ENCODE data around the gene PCDH9.

The PCDH9 gene

DNA sequence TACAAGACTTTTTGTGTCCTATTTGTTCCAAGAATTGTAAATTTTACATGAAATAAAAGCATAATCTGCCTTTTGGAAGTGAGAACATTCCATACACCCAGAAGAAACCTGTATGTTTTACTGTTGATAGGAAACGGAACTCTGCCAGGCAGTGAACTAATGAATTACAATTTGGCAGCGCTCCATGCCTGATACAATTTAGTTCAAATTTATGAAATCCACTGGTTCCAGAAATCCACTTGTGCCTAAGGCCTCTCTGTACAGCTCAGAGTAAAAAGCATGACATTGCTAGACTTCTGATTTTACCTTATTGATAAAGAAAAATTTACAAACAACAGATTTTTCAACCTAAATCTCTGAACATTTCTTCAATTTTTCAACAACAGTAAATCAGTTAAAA is 78.1 kb downstream of the PCDH9 start:
- DNase-seq, result no peak

DNA sequence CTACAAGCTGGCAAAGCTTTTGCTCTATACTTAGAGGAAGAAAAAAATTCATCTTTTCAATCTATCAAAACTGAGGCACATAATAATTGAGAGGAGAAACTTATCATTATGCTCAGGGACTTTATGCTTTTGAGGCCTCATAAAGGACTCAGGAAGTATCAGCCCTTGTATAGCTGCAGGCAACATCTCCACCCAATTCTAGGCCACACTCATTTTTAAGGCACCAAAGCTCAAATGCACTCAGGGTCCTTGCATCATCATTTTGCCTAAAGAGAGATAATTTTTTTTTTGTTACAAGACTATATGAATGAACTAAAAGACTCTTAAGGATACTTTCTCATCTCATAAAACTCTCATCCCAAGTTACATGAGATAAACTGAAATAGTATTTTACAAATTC is 78.5 kb downstream of the PCDH9 start:
- no peak for DNase-seq

DNA sequence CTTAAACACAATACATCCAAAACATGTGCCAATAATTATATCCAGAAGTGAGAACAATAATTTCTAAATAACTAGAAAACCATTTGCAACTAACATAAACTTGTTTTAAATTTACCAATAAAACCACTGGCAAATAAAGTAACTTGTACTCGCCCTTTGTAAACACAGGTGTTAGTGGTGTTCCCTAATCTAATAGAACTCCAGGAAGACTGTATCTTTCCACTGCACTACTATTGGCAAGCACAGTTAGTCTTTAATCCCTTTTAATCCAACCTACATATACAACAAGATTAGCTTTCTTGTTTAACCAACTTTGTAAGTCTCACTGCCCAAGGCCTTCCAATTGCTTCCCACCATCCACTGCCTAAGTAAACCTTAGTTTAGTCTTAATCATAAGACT is 79.5 kb downstream of the PCDH9 start:
- no peak for DNase-seq

DNA sequence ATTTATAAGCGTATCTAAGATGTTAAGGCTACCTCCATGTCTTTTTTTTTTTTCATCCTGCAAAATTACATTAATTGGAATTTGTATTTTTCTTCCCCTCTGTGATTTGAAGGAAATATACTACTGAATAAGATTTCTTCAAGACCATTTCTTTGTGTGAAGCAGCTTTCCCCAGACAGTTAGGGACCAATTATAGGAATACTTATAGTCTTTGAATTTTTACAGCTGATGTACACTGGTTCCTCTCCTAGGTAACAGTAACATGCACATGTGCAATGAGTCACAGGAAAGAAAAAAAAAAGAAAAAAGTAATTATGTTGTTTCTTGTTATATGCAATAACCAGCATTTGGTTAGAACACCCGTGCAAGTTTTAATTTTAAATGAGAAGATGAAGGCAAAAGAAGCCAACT is 82.0 kb downstream of the PCDH9 start:
- DNase-seq, result no peak

DNA sequence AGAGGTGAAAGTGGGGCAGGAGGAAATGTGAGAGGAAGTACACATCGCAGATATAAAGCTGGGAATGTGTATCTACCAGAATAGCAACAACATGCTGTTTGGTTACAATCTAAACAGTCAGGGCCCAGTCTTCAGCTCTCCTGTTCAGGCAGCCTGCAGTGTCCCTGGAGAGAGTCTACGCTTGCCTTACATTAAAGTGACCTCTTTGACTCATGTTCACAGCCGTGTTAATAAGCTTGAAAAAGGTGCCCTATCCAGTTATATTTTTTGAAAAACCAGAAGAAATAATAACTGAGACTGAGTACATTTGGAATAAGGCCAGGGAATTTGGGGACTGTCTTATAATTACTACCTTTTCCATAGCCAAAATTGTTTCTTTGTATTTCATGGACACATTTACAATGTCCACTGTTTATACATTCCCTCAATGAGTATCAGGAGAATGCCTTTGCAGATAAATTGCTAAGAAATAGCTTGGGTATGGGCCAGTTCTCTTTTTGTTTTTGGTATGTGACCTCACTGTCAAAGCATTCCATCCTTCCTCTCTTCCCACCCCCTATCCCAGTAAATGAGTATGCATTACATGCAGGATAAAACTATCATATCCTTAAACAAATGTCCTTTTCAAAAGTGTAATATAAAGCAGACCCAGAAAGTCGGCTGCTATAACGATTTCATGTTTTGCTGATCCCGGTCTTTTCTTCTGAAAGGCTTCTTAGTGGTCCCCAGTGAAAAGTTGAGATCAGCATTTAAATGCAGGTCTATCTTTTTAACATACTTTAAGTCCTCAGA is 82.6 kb downstream of the PCDH9 start:
- DNase-seq, result no peak

DNA sequence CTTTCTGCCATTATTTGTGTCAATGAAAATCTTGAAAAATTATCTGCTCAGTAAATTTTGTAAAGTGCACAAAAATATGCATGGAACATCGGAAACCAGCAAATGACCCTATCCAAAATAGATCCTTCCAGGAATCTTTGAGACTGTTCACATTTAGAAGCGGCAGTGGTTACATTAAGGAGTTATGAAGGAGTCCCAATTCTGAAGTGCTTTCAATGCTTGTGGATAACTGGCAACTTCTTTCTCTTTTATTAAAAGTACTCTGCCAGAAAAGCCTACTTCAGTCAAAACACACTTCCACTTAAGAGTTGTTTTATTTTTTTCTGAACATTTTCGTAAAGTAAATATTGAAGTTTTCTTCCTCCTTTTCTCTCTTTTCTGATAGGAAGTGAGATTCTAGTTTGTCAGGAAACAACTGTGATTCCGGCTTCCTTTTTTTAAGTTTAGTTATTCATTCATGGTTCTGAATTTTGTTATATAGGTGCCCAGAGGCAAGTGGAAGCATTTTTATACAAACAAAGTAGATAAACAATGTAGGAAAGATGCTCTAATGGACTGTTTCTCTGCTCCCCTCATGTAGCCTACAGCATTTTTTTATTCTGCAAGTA is 83.5 kb downstream of the PCDH9 start:
- no peak for DNase-seq

DNA sequence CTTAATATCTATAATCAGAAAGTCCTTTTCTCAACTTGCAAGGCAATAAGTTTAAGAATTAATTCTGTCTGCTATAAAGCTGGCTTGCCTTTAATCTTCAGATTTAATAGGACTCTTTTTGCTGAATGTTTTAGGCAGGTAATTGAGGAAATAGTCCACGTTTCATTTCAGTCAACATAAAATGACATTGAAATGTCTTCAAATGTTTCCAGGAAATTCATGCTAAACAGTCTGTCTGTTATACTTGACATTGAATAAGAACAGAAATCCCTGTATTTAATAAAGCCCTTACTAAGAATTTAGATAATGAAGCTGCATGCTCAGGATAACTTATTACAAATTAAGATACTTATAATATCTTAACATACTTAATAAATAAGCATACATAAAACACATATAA is 84.2 kb downstream of the PCDH9 start:
- DNase-seq, result no peak

DNA sequence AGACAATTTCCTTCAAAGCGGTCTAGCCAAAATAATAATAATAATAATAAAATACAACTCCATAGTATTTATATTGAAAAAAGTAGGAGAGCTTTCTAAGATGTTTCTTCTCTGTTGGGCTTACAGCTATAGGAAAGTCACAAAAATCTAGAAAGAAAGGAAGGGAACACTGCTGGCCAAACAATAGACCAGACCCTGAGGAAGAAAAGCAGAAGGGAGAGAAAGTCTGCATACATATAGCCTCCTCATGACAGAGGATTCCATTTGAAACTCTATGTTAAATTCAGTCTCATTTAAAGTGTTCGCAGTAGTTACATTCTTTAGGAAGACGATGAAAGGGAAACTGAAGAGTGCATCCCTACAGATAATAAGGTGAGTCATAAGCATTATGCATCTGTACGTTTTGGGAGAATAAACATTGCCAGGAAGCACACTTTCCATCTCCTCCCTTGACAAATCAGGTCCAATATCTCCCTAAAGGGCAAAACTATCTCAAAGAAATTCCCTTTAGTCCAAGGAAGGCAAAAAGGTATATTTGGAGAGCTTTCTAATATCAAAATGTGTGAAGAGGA is 86.5 kb downstream of the PCDH9 start:
- no peak for DNase-seq

DNA sequence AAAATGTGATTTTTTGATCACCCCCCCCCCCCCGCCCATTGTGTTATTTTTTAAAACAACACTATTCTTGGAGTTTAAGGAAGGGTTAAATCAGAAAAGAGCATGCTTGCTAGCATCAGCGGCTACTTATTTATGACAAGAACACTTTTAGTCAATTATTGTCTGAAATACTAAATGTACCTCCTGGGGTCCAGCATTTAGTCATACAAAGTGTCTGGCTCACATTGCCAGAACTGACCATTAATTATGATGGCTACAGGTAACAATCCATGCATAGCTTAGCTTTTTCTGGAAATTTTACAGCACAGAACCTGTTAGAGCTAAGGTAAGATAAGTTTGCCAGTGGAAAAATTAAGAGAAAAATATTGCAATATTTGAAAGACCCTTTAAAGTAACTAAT is 90.1 kb downstream of the PCDH9 start:
- no peak for DNase-seq

DNA sequence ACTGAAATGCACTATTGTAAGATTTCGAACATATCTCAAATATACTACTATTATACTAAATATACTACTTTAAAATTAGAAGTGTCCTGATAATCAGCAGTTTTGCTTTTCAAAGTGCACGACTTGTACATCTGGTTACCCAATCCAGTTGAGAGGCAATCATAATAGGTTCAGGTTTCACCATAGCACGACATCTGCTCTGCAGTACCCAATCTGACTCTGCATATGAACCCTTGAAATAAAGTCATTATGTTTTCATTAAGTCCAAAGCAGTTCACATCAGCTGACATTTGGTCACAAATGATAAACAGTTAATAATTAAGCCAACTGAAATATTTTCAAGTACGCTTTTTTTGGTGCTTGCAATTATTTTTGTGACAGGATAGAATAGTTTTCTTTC is 90.6 kb downstream of the PCDH9 start:
- no peak for DNase-seq

DNA sequence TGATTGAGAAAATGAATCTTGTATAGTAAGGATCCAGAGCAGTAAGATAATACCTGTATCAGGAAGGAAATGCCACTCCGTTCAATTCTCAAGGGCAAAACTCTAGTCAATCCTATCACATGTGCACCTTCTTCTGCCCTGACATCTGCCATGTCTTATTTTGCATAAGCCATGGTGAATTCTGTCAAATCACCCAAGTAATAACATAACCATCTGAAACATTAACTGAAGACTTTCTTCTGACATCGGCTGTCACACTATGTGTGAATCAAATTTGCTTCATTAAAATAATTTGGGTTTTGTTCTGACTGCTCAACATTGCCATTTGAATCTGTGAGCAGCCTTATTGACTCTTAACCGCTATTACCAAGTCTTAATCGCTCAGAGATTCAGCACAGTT is 91.2 kb downstream of the PCDH9 start:
- no peak for DNase-seq

DNA sequence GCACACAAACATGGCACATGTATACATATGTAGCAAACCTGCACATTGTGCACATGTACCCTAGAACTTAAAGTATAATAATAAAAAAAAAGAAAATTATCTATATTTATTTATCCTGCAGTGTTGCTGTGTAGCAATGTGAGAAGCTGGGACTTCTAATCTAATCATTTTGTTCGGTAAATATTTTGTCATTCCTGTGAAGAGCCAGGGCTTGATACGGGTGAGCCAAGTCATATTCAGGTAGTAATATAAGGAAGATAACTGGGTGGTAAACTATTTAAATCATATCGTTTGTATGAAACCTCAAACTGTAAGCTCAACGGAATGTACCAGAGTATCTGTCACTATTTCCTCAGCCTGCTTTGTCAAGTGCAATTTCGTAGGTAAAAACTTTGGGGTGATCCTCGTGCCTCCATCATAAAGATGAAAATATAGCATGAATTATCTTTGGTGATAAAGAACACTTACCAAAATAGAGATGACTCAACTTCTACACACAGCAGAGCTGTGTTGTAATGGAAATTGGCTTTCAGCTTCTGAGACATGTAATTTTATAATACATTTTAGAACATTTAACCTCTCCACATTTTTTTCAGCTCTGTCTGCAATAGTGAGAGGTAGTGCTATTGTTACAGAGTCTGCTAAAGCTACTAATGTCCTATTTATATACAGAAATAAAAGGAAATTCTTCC is 92.9 kb downstream of the PCDH9 start:
- DNase-seq, result no peak

DNA sequence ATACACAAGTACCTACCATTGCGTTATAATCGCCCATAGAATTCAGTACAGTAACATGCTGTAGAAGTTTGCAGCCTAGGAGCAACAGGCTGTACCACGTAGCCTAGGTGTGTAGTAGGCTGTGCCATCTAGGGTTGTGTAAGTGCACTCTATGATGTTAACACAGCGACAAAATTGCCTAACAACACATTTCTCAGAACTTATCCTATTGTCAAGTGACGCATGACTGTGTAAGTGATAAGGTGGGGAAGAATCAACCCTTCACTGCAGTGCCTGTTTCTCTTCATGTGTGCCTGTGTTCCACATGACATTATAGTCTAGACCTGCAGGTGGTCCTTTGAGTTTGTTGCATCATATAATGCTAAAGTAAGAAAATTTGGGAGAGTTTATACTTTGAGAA is 94.0 kb downstream of the PCDH9 start:
- DNase-seq, result no peak

DNA sequence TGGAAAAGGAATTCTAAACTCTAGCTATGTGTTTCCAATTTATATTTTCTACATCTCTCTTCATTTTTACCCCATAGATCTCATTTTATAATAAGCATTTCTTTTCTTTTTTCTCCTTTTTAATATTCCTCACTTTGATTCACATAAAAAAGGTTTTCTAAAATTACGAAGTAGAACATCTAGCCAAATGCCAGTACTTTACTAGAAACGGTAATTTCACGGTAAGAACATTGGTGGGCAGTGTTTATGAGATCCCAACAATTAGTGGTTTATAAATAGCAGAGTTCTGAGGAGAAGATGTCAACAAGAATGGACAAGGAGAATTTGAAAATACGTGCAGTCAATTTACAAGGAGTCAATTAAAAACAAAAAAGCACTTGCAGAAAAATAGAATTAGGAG is 94.8 kb downstream of the PCDH9 start:
- no peak for DNase-seq

DNA sequence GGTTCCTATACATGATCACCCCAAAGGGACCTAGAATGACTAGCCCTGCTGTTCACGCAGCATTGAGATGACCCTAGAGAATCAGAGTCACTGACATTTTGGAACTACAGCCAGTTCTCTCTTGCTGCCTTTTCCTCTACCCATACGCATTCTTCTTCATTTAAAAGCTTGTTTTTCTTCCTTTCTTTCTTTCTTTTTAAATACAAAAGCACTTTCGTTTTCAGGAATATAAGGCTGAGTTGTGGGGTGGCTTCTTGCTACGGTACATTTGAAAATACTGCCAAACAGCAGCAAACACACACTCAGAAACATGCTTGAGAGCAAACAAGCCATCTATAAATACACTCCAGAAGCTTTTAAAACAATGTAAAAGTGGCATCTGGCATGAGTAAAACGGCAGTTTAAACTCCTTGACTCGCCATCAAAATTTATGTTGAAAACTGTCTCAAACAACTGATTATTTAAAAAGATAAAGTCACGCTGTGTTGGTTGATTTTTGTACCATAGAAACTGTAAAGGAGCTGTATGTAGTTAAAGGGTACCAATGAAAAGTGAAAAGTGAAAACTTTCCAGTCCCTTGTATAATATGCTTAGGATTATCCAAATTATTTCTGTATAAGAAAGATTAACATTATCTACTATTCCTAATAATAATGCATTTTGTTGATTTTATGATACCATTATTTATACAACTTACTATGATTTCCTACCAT is 95.6 kb downstream of the PCDH9 start:
- DNase-seq, result no peak

DNA sequence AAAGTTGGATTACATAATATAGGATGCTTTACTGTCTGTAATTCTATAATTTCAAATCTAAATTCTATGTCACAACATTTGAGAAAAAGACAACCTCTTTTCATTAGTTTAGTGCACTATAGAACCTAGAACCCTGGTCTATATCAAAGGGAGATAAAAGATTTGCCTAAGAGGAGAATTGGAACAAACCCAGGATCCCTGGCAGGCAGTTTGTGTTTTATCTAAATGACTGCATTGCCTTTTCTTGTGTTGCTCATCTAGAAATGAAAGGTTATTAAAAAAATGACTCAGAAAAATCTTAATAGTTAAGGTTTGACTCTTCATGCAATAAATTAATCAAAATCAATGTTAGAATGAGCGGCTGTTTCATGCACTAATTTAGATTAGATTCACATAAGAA is 96.7 kb downstream of the PCDH9 start:
- DNase-seq, result no peak

DNA sequence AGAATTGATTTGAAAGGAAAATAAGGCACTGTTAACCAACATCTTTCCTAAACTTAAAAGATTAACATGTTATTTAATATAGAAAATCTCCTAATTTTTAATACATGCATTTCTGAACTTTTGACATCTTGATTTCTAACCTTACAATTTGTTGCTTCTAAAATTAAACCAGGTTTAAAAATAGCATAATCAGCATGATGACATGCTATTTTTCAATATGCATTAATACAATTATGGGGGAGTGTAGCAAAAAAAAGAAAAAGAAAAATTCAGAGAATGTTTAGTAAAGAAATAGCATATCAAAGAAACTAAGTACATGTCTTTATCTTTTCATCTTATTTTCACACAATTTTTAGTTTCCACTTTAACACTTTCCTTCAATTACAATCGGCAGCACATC is 98.7 kb downstream of the PCDH9 start:
- DNase-seq, result no peak

DNA sequence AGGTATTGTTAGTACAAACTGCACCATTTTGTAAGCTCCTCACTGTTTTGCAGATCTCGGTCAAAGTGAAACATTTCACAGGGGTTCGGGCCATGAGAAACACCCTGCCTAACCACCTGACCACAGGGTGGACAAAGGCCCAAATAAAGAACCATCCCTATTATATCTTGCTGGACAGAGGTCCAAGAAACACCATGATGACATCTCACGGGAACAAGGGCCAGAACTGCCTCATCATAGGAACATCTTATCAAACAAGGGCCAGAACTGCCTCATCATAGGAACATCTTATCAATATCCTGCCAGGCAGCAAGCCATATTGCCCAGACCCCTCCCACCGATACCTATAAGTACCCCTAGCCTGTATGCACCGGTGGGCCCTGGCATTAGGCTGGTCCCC is 99.7 kb downstream of the PCDH9 start:
- DNase-seq, result no peak

DNA sequence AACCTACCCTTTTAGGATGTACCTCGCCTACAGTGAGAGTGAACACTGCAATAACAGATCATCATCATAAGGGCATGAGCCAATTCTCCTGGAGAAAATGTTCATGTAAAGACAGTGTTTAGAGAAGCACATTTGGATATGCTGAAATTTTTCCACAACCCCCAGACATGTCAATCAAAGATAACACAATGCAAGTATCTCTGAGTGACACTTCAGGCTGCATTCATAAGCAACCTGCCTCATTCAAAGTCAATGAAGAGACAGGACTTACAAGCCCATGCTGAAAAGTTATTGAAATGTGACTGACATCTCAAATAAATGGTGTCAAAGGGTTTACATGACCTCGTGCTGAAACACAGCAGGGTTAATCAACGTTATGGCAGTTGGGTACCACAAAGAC is 102.0 kb downstream of the PCDH9 start:
- no peak for DNase-seq

DNA sequence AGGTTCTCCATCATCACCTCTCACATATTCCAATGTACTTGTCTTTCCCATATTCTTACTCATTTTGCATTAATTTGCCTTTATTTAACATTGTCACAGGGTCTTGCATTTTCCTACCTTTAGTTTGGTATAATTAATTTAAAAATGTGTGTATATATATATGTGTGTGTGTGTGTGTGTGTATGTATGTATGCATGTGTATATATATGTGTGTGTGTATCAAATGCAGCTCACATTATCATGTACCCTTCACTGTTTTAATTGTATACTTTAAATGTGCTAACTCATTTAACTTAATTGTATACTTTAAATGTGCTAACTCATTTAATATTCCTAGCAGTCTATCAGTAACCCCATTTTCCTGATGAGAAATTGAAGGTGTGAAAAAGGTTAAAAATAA is 104.5 kb downstream of the PCDH9 start:
- DNase-seq, result no peak

DNA sequence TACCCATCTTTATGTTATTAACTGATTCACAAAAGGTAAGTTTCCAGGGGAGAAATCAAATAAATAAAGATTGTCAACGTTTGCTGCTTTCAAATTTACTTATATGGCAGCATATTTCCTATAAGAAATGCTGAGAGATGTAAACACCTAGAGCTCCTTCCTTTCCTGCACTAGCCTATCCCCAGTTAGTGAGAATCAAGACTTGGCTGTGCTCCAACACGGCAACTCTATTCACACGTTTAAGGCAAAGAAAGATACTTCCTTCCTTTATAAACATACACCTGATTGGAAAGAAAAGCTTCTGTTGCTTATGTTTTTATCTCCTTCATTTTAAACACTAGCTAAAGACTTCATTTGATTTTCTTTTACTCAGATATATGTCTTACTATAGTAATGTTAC is 107.0 kb downstream of the PCDH9 start:
- DNase-seq, result no peak

DNA sequence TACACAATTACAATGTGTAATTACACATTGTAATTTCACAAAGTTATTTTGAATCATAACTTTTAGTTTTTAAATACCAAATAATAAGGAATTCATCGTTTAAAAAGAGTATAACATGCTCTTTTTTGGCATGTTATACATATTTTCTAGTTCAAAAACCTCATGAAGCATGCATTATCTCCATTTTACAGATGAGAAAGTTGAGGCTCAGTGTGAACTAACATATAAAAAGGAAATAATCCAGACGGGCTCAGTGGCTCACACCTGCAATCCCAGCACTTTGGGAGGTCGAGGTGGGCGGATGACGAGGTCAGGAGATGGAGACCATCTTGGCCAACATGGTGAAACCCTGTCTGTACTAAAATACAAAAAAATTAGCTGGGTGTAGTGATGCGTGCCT is 107.9 kb downstream of the PCDH9 start:
- DNase-seq, result no peak

DNA sequence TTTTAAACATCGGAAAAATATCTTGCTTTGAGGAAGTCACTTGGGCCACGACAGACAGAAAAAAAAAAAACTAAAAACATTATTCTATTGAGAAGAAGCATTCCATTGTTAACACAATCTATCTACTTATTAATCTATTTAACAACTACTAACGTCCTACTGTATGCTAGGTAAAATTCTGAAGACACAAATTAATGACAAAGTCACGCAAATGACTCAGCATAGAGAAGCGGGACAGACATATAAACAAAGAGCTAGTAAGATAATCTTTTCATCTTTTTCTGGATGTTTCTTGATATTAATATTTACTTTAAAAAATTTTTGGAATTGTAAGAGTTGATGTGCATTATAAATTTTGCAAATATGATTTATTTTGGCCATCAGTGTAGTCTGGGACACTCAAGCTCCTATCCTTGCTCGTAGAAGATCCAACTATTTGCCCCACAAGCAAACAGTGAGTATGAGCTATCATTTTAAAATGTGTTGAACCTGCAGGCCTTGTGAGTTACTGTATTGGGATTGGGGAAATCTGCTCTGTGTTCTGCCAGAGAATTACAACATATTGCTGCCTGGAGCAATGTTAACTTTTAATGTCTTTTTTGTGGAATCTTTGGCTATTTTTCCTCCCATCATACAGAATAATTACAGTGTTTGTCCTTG is 109.1 kb downstream of the PCDH9 start:
- DNase-seq, result no peak
